Neutrophil (primary cell): ENCODE data around the gene COX8A.

Experiments
- H3K27ac ChIP-seq: fragments of 200-600 bp; sonication (generic); 2 replicates; pipeline ENCODE4 v1.5.1; 2016; ENCODE audit warnings: mild to moderate bottlenecking, moderate library complexity
- H3K27me3 ChIP-seq: fragments of 200-600 bp; sonication (generic); 2 replicates; pipeline ENCODE4 v1.6.0; 2016; ENCODE audit warnings: mild to moderate bottlenecking
- H3K36me3 ChIP-seq: fragments of 200-600 bp; sonication (generic); 2 replicates; pipeline ENCODE4 v1.5.1; 2017
- H3K4me1 ChIP-seq, 2 experiments: fragments of 200-600 bp in 1 of 2; sonication (generic) in 1 of 2; 1 replicate in 1 of 2; 2 replicates in 1 of 2; pipeline versions ENCODE4 v1.5.1 to v1.6.1; 2013 to 2016; ENCODE audit warnings: low read depth in 1 of 2, low read length in 1 of 2, mild to moderate bottlenecking in 1 of 2, moderate library complexity in 1 of 2; ENCODE audit not compliant: control insufficient read depth in 1 of 2, insufficient read depth in 1 of 2
- H3K4me3 ChIP-seq, 2 experiments: fragments of 200-600 bp in 1 of 2; sonication (generic) in 1 of 2; 1 replicate in 1 of 2; 2 replicates in 1 of 2; pipeline ENCODE4 v1.5.1; 2013 to 2016; ENCODE audit warnings: low read depth in 1 of 2, low read length in 1 of 2, mild to moderate bottlenecking in 1 of 2, moderate library complexity in 1 of 2
- H3K9me3 ChIP-seq: fragments of 200-600 bp; sonication (generic); 2 replicates; pipeline ENCODE4 v1.5.1; 2016
- CTCF ChIP-seq: fragments of 200-600 bp; sonication (generic); IDR thresholded peaks from 2 replicates; pipeline ENCODE4 v1.5.1; 2016; ENCODE audit warnings: antibody characterized with exemption

COX8A gene

GRCh38 chr11:63942803-63943202 is 31.6 kb upstream of the COX8A start:
- no peak for TF ChIP-seq CTCF
- peaks cover 26 to 27% of the 10 kb centered on the region in 2 experiments for H3K4me1 ChIP-seq

GRCh38 chr11:63944987-63945386 is 29.4 kb upstream of the COX8A start:
- Histone ChIP-seq H3K4me3 (no peak overlapping the region), H3K9me3 (no peaks in the 10 kb centered on the region), H3K4me1 (peaks cover 10 to 12% of the 10 kb centered on the region in 2 experiments), H3K27ac (no peak overlapping the region), H3K27me3 (no peaks in the 10 kb centered on the region), H3K36me3 (no peaks in the 10 kb centered on the region)
- no peak for TF ChIP-seq CTCF

More at GRCh38 chr11:63942803-63943202, 31.6 kb upstream of the COX8A start:
- Histone ChIP-seq H3K9me3 (no peaks in the 10 kb centered on the region), H3K4me3 (no peak overlapping the region), H3K36me3 (no peaks in the 10 kb centered on the region), H3K27me3 (no peaks in the 10 kb centered on the region), H3K27ac (no peak overlapping the region)

GRCh38 chr11:63945477-63946163 is 28.8 kb upstream of the COX8A start:
- no peak overlapping the region for H3K27ac ChIP-seq
- H3K4me3 ChIP-seq, result no peak overlapping the region
- no peaks in the 10 kb centered on the region for H3K9me3 ChIP-seq
- peaks cover 5 to 6% of the 10 kb centered on the region in 2 experiments for H3K4me1 ChIP-seq
- H3K27me3 ChIP-seq, result no peaks in the 10 kb centered on the region
- TF ChIP-seq CTCF, result peak; percentile 28
- H3K36me3 ChIP-seq, result no peaks in the 10 kb centered on the region

GRCh38 chr11:63951779-63952536 is 22.5 kb upstream of the COX8A start:
- no peaks in the 10 kb centered on the region for H3K4me1 ChIP-seq
- peaks cover 33% of the 10 kb centered on the region for H3K36me3 ChIP-seq
- no peak overlapping the region for H3K27ac ChIP-seq
- no peaks in the 10 kb centered on the region for H3K9me3 ChIP-seq
- no peak overlapping the region for H3K4me3 ChIP-seq
- no peak for TF ChIP-seq CTCF
- H3K27me3 ChIP-seq, result no peaks in the 10 kb centered on the region

- no peaks in the 10 kb centered on the region for H3K4me1 ChIP-seq
- no peak overlapping the region for H3K27ac ChIP-seq
- H3K36me3 ChIP-seq, result peaks cover 36% of the 10 kb centered on the region
- H3K27me3 ChIP-seq, result no peaks in the 10 kb centered on the region
- H3K9me3 ChIP-seq, result no peaks in the 10 kb centered on the region
- no peak for TF ChIP-seq CTCF
- no peak overlapping the region for H3K4me3 ChIP-seq
Measured at GRCh38 chr11:63952570-63952969, 21.9 kb upstream of the COX8A start.
